ENCODE measurements around the gene CDH15.

The CDH15 gene, protein sequence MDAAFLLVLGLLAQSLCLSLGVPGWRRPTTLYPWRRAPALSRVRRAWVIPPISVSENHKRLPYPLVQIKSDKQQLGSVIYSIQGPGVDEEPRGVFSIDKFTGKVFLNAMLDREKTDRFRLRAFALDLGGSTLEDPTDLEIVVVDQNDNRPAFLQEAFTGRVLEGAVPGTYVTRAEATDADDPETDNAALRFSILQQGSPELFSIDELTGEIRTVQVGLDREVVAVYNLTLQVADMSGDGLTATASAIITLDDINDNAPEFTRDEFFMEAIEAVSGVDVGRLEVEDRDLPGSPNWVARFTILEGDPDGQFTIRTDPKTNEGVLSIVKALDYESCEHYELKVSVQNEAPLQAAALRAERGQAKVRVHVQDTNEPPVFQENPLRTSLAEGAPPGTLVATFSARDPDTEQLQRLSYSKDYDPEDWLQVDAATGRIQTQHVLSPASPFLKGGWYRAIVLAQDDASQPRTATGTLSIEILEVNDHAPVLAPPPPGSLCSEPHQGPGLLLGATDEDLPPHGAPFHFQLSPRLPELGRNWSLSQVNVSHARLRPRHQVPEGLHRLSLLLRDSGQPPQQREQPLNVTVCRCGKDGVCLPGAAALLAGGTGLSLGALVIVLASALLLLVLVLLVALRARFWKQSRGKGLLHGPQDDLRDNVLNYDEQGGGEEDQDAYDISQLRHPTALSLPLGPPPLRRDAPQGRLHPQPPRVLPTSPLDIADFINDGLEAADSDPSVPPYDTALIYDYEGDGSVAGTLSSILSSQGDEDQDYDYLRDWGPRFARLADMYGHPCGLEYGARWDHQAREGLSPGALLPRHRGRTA

GRCh38 chr16:89171216-89172170, at the start of gene CDH15:
TSS of gene CDH15 (plus strand) at chr16:89171748. CDS start at chr16:89171832, 84 bp downstream.
- peak; percentile 89 for DNase-seq (ENCODE audit: low read depth)

- no peak for DNase-seq (ENCODE audit: low read depth)
Observed at GRCh38 chr16:89122322-89122851, 49.2 kb upstream of the CDH15 start.

- no peak for DNase-seq (ENCODE audit: low read depth)
Observed at GRCh38 chr16:89123001-89123830, 48.3 kb upstream of the CDH15 start.

GRCh38 chr16:89123831-89124100, 47.8 kb upstream of the CDH15 start:
- DNase-seq (ENCODE audit: low read depth): no peak

- no peak for DNase-seq (ENCODE audit: low read depth)
Observed at GRCh38 chr16:89129378-89129777, 42.2 kb upstream of the CDH15 start.

GRCh38 chr16:89130448-89130847, 41.1 kb upstream of the CDH15 start:
- no peak for DNase-seq (ENCODE audit: low read depth)

GRCh38 chr16:89131783-89132182, 39.8 kb upstream of the CDH15 start:
- no peak for DNase-seq (ENCODE audit: low read depth)

DNA sequence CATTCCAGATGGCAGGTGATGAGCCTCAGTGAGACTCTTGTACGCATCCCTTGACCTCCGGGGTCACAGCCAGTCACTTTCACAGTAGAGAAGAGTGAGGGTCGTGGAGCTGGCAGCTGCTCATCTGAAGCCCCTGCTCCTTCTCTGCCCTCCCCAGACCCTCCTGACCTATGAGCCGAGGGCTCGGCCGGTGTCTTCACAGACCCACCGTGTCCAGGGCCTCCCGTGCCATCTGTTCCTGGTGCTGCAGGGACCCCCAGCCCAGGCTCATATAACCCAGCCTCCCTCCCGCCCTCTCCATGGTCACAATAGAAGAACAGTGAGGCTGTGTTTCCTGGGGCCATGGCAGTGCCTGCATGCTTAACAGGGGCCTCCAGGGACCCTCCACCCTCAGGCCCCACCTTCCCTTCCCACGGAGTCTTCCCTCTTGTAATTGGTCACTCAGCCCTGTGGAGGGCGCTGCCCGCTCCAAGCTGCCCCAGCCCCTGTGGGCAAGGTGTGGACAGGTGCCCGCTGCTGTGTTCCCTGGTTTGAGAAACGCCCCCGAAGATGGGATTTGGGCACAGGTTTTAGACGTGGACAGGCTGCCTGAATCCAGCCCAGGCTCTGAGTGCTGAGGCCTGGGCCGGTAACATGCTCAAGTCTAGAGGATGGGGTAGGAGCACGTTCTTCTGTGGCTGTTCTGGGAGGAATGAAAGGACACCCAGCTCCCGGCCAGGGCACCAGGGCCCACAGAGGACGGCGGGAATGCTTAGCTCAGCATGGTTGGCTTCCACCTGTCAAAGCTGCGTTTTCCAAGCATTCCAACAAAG, 39.1 kb upstream of the CDH15 start:
- DNase-seq (ENCODE audit: low read depth): no peak

DNA sequence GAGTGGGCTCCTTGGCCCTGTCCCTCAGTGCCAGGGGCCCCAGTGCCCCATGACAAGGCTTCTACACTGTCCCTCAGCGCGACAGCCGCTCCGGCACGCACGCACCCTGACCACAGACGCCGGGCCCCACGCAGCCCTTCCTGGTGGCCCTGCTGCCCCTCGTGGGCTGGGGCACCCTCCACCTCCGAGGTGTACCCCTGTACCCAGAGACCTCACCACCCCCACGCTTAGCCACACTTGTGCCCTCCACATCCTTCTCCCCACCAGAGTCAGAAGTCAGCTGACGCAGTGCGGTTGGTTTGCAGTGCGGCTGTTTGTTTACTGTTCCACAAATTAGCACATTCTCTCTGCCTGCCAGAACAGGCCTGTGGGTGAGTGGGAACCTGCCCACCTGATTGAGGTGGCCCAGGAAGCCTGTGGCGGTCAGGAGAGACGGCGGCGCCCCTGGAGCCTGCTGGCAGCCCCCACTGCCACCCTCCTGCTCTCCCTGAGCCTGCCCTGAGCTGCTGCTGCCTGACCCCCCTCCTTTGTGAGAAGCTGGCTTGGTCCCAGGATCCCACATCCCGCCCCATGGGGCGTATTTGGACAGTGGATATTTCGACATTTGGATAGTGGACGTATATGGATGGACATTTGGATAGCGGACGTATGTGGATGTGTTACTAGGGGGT, 38.0 kb upstream of the CDH15 start:
- no peak for DNase-seq (ENCODE audit: low read depth)

- DNase-seq (ENCODE audit: low read depth): no peak
Observed at GRCh38 chr16:89134269-89134668, 37.3 kb upstream of the CDH15 start.

DNA sequence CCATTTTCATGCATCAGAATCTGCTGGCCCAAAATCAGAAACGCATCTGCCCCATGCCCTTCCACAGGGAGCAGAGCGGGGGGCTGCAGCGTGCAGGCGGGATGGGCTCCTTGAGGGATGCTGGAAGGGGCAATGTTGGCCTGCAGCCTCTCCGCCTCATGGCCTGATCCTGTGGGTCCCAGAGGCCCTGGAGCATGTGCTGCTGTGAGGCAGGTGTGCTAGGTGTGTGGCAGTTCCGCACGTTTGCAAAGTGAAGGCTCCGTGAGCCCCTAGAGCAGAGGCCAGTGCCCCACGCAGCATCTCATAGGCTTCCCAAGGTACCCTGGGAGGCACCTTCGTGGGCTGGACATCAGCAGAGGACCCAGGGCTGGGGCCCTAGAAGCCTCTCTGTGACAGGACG, 36.4 kb upstream of the CDH15 start:
- no peak for DNase-seq (ENCODE audit: low read depth)

DNA sequence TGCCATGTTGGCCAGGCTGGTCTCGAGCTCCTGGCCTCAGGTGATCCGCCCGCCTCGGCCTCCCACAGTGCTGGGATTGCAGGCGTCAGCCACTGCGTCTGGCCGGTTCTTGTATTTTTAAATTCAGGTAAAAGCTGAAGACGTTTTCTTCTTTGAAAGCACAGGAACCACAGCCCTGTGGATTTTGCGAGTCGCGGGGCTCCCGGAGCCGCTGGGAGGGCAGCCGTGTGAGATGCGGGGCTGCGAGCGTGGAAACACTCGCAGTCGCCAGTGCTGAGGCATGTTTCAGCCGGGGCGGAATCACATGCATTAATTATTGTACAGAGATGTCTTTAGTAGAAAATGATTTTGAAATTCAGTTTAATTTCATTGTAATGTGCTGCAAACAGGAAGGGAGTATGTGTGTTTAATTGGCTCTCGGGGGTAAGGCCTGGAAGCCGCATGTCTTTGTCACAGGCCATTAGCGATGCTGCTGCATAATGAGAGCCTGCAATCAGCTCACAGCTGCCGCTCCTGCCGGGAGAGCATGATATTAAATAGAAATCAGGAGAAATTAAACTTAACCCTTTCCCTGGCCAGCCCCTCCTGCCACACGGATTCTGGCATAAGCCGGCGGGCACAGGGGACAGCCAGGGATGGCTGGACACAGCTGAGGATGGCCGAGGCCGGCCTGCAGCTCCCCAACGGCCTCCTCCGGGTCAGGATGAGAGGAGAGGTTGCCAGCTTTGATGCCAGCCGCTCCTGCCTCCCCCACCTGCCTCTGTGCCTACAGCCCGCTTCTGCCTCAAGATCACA, 35.4 kb upstream of the CDH15 start:
- no peak for DNase-seq (ENCODE audit: low read depth)

DNA sequence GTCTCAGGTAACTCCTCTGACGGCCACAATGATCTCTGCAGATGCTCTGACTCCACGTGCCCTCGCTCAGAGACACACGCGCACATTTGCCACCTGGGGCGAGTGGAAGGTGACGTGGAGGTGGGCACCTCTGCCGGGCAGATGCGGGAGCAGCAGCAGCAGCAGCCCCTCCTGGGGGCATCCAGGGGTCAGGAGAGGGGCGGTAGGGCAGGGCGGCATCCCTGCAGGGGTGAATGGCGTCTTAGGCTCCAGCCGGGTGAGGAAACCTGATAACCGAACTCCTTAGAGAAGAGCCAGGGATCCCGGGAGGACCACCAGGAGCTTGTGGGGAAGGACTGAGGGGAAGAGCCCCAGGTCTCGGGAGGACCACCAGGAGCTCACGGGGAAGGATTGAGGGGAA, 34.6 kb upstream of the CDH15 start:
- no peak for DNase-seq (ENCODE audit: low read depth)

DNA sequence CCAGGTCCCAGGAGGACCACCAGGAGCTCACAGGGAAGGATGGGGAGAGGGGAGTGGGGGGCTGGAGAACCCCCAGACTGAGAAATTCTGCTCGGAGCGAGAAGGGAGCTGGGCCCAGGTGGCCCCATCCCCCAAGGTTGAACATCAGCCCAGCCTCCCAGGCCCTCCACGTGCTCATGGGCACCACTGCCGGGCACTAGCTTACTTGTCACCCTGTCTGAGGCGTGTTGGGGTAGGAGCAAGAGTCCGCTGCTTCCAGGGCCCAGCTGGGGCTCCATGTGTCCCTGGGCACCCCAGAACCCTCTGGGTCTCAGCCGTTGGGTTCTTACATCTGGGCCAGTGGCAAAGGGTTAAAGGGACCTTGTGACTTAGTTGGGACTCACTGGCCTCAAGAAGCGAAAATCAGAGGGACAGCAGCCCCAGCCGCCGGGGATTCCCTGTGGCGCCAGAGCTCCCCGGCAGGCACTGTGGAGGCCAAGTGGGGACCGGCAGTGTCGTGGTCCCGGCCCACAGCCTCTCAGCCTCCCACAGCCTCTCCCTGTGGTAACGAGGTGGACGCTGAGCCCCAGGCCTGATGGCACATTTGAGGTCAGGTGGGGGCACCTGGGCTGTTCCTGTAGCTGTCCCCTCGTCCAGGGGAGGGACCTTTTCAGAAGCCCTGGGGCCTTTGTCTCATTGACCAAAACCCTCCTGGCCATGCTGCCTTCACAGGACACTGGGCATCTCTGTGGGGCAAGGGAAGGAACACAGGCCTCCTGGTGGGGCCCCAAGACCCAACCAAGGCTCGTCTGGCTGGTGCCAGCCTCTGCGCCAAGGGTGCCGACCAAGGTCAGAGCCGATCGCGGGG, 33.7 kb upstream of the CDH15 start:
- no peak for DNase-seq (ENCODE audit: low read depth)

DNA sequence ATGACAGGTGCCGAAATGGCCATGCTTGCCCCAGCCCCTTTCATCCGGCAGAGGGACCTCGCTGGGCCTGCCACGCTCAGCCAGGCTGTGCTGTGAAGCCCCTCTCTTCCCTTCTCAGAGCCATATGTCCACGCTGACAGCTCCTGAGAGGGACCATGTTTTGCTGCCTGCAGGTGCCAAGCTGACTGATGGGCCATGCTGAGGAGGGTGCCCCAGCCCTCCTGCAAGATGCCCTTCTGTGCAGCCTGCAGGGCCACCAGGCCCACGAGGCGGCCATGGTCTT, 33.1 kb upstream of the CDH15 start:
- no peak for DNase-seq (ENCODE audit: low read depth)

GRCh38 chr16:89138843-89139520, 32.6 kb upstream of the CDH15 start:
- no peak for DNase-seq (ENCODE audit: low read depth)

GRCh38 chr16:89139907-89140361, 31.6 kb upstream of the CDH15 start:
- no peak for DNase-seq (ENCODE audit: low read depth)

- no peak for DNase-seq (ENCODE audit: low read depth)
Observed at GRCh38 chr16:89140401-89140800, 31.1 kb upstream of the CDH15 start.

Data from CMK (cell line).